ENCODE measurements around the gene HLCS.

- TF ChIP-seq, protein P1, sequence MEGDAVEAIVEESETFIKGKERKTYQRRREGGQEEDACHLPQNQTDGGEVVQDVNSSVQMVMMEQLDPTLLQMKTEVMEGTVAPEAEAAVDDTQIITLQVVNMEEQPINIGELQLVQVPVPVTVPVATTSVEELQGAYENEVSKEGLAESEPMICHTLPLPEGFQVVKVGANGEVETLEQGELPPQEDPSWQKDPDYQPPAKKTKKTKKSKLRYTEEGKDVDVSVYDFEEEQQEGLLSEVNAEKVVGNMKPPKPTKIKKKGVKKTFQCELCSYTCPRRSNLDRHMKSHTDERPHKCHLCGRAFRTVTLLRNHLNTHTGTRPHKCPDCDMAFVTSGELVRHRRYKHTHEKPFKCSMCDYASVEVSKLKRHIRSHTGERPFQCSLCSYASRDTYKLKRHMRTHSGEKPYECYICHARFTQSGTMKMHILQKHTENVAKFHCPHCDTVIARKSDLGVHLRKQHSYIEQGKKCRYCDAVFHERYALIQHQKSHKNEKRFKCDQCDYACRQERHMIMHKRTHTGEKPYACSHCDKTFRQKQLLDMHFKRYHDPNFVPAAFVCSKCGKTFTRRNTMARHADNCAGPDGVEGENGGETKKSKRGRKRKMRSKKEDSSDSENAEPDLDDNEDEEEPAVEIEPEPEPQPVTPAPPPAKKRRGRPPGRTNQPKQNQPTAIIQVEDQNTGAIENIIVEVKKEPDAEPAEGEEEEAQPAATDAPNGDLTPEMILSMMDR (IDR thresholded peaks at IDR 0.05), result no peak
- TF ChIP-seq POLR2A (IDR thresholded peaks at IDR 0.05), result no peak
Observed at GRCh38 chr21:36922861-36923260, 43.6 kb downstream of the HLCS start.

Measured in breast epithelium (tissue), 3 donors.